A549 (cell line): Measurements from ENCODE around the gene LTBP3. TPM values are rescaled to one million over a fixed set of nuclear protein-coding genes. Genes with fewer than 3 reads are reported as not detected.

ENCODE experiments used
- ATAC-seq, 2 experiments: fragments of 200-7000 bp in 1 of 2; fragments of >200 bp in 1 of 2; cut with Nextera tagmentation in 1 of 2; cut with Tn5 transposase in 1 of 2; 3 replicates each; pipeline versions ENCODE4 v1.8.0 to v1.9.1; 2018 to 2020; ENCODE audit warnings: mild to moderate bottlenecking in 1 of 2, moderate library complexity in 1 of 2
- CTCF ChIA-PET: fragments of 300-600 bp; sonication (Branson Sonifier 250); formaldehyde crosslinking; extraction: SDS; loops from one replicate; lab custom pipeline; 2021; ENCODE audit warnings: antibody characterized with exemption, inconsistent platforms; lab: Yijun Ruan, JAX
- POLR2A ChIA-PET: fragments of 350-600 bp; formaldehyde crosslinking; extraction: SDS; loops from one replicate; lab custom pipeline; 2021; ENCODE audit warnings: antibody characterized with exemption, inconsistent platforms; lab: Yijun Ruan, JAX
- DNase-seq, 2 experiments: peaks; one replicate each; pipeline versions ENCODE4 v3.0.0 to v3.0.0-alpha.2; 2011 to 2016; ENCODE audit warnings: low read depth in 1 of 2, low spot score in 1 of 2
- FAIRE-seq: peaks from 2 replicates; lab custom pipeline; 2011; peaks lifted over from hg19 to GRCh38; lab: Jason Lieb, UNC
- H3K27ac ChIP-seq, 2 experiments: fragments of >200 bp; sonication (Bioruptor Twin); formaldehyde crosslinking; 3 replicates each; pipeline ENCODE4 v1.5.1; 2016 to 2017
- H3K4me1 ChIP-seq: fragments of >200 bp; sonication (Bioruptor Twin); formaldehyde crosslinking; 3 replicates; pipeline ENCODE4 v1.6.1; 2016
- H3K4me2 ChIP-seq: fragments of >200 bp; sonication (Bioruptor Twin); formaldehyde crosslinking; 3 replicates; pipeline ENCODE4 v1.6.1; 2016
- H3K4me3 ChIP-seq: fragments of >200 bp; sonication (Bioruptor Twin); formaldehyde crosslinking; 3 replicates; pipeline ENCODE4 v1.5.1; 2016
- H3K9me3 ChIP-seq: fragments of >200 bp; sonication (Bioruptor Twin); formaldehyde crosslinking; 3 replicates; pipeline ENCODE4 v1.6.1; 2016
- CEBPB ChIP-seq, 2 experiments: fragments of >200 bp in 1 of 2; sonication (Bioruptor Twin) in 1 of 2; formaldehyde crosslinking in 1 of 2; IDR thresholded peaks; 2 replicates each; pipeline ENCODE4 v1.6.1; 2012 to 2016
- CHD4 ChIP-seq: fragments of 200-600 bp; sonication (generic); IDR thresholded peaks from 2 replicates; pipeline ENCODE4 v1.6.1; 2016; ENCODE audit warnings: antibody characterized with exemption, mild to moderate bottlenecking, borderline replicate concordance
- E2F6 ChIP-seq: IDR thresholded peaks from 2 replicates; pipeline ENCODE4 v1.6.1; 2012; ENCODE audit warnings: low read depth, borderline replicate concordance
- EHF ChIP-seq: fragments of 250-450 bp; sonication (Bioruptor Pico); IDR thresholded peaks from 2 replicates; pipeline ENCODE4 v1.5.0; 2020; ENCODE audit warnings: mild to moderate bottlenecking
- EHMT2 ChIP-seq: fragments of 200-600 bp; sonication (generic); IDR thresholded peaks from 2 replicates; pipeline ENCODE4 v1.6.1; 2016; ENCODE audit warnings: antibody characterized with exemption, low read depth, mild to moderate bottlenecking, moderate library complexity
- FOSB ChIP-seq: fragments of 250-450 bp; sonication (Bioruptor Pico); IDR thresholded peaks from 2 replicates; pipeline ENCODE4 v1.5.0; 2020; ENCODE audit warnings: mild to moderate bottlenecking, moderate library complexity
- GATA3 ChIP-seq: IDR thresholded peaks from 2 replicates; pipeline ENCODE4 v1.6.1; 2012; ENCODE audit warnings: borderline replicate concordance
- HES2 ChIP-seq: fragments of >200 bp; sonication (Bioruptor Twin); formaldehyde crosslinking; IDR thresholded peaks from 2 replicates; pipeline ENCODE4 v1.6.1; 2016
- HEYL ChIP-seq: fragments of 250-450 bp; sonication (Bioruptor Pico); IDR thresholded peaks from 2 replicates; pipeline ENCODE4 v1.8.0; 2021; ENCODE audit warnings: mild to moderate bottlenecking, moderate library complexity
- HMGXB4 ChIP-seq: fragments of 250-450 bp; sonication (Bioruptor Pico); IDR thresholded peaks from 2 replicates; pipeline ENCODE4 v1.5.0; 2021; ENCODE audit warnings: mild to moderate bottlenecking, moderate library complexity, borderline replicate concordance
- JUNB ChIP-seq: fragments of >200 bp; sonication (Bioruptor Twin); formaldehyde crosslinking; IDR thresholded peaks from 2 replicates; pipeline ENCODE4 v1.6.1; 2016
- KDM1A ChIP-seq: fragments of 200-600 bp; sonication (generic); IDR thresholded peaks from 2 replicates; pipeline ENCODE4 v1.6.1; 2016; ENCODE audit warnings: low read depth, mild to moderate bottlenecking
- KDM5A ChIP-seq: fragments of 200-600 bp; sonication (generic); IDR thresholded peaks from 2 replicates; pipeline ENCODE4 v1.6.1; 2016; ENCODE audit warnings: antibody characterized with exemption, mild to moderate bottlenecking
- MAFK ChIP-seq: fragments of 450-650 bp; IDR thresholded peaks from 2 replicates; pipeline ENCODE4 v1.6.1; 2014; ENCODE audit not compliant: partially characterized antibody
- PHF8 ChIP-seq: fragments of 200-600 bp; sonication (generic); IDR thresholded peaks from 2 replicates; pipeline ENCODE4 v1.6.1; 2016; ENCODE audit warnings: low read depth, mild to moderate bottlenecking, antibody characterized with exemption, moderate library complexity, borderline replicate concordance
- POLR2AphosphoS2 ChIP-seq: conservative IDR thresholded peaks from 2 replicates; pipeline ENCODE4 v1.6.1; 2012; ENCODE audit warnings: low read length, improper control_type of control experiment, inconsistent platforms
- REST ChIP-seq: fragments of 200-600 bp; sonication (generic); IDR thresholded peaks from 2 replicates; pipeline ENCODE4 v1.6.1; 2016; ENCODE audit warnings: antibody characterized with exemption, mild to moderate bottlenecking, moderate library complexity
- RFX5 ChIP-seq: fragments of 450-650 bp; IDR thresholded peaks from 2 replicates; pipeline ENCODE4 v1.7.1; 2014; ENCODE audit warnings: antibody characterized with exemption, mild to moderate bottlenecking, moderate library complexity
- RNF2 ChIP-seq: fragments of 200-600 bp; sonication (generic); IDR thresholded peaks from 2 replicates; pipeline ENCODE4 v1.6.1; 2016; ENCODE audit warnings: low read depth, mild to moderate bottlenecking, antibody characterized with exemption, moderate library complexity, borderline replicate concordance
- SREBF2 ChIP-seq: fragments of 450-650 bp; IDR thresholded peaks from 2 replicates; pipeline ENCODE4 v1.6.1; 2014; ENCODE audit warnings: mild to moderate bottlenecking, moderate library complexity
- TP53 ChIP-seq: fragments of 250-450 bp; sonication (Bioruptor Pico); IDR thresholded peaks from 2 replicates; pipeline ENCODE4 v1.5.0; 2021; ENCODE audit warnings: mild to moderate bottlenecking, moderate library complexity
- ZC3H11A ChIP-seq: fragments of 450-650 bp; IDR thresholded peaks from 2 replicates; pipeline ENCODE4 v1.6.1; 2014; ENCODE audit warnings: antibody characterized with exemption, mild to moderate bottlenecking
- ZNF302 ChIP-seq: fragments of 250-450 bp; sonication (Bioruptor Pico); IDR thresholded peaks from 2 replicates; pipeline ENCODE4 v1.9.0; 2021; ENCODE audit warnings: inconsistent platforms, mild to moderate bottlenecking, moderate library complexity
- ZSCAN20 ChIP-seq: fragments of 250-450 bp; sonication (Bioruptor Pico); IDR thresholded peaks from 2 replicates; pipeline ENCODE4 v1.8.0; 2022; ENCODE audit warnings: mild to moderate bottlenecking, moderate library complexity
- WGBS: methylation state at CpG from one replicate; pipeline ENCODE4 v1.1.6; 2017; ENCODE audit errors: missing lambda C conversion rate; 5-methylcytosine and 5-hydroxymethylcytosine counted together
- polyA plus RNA-seq, 4 experiments: library from polyadenylated mRNA; depleted of rRNA in 3 of 4; stranded (reverse); fragments of >200 nt; fragmentation: RNase III in 1 of 4; extraction: RNeasy Plus Mini Kit Qiagen cat#74134 plus additional on column Dnase treatment in 1 of 4; gene quantifications; 2 replicates in 3 of 4; 3 replicates in 1 of 4; pipeline ENCODE4 v1.2.3, GENCODE V29; 2011 to 2017
- TF ChIP-seq, protein P1 (sequence below): IDR thresholded peaks from 2 replicates; pipeline ENCODE4 v1.6.1; 2012

LTBP3 gene
- polyA plus RNA-seq, 2 of the 4 experiments (the other 2 are of a cell fraction) = 28.6 to 123 TPM

DNA sequence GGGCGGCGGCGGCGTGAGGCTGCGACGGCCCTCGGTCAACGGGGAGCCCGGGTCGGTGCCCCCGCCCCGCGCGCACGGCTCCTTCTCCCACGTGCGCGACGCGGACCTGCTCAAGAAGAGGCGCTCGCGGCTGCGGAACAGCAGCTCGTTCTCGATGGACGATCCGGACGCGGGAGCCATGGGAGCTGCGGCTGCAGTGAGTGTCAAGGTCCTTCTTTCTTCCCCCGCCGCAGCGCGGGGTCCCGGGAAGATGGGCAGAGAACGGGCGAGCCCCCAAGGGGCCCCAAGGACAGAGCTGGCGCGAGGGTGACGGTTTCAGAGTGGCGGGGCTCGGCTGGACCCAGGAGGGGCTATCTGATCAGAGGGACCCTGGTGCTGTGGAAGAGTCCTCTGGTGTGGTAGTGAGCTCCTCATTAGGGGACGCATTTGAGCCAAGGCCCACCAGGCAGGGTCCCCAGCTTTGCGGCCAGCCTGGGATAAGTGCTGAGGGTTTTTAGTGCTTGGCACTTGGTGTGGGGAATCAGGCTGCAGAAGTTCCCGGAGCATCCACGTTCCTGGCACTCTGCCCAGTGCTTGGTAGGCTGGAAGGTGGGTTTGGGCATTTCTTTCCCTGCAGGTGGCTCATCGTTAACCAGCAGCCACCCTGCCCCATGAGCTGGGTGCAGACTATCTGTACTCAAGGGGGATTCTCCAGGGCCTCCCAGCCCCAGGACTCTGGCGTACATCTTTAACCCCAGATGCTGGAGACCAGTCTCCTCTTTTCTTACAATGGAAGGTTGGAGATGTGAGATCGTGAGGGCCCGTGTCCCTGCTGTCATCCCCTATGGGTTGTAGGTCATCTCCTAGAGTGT lies 27.5 kb upstream of the LTBP3 start:
- FAIRE-seq (no peak), DNase-seq (no peak), ATAC-seq (no peak)
- 96% methylated on average over 49 of the region's 51 CpGs for WGBS
- Histone ChIP-seq H3K4me3 (no peak overlapping the region), H3K27ac (no peak overlapping the region), H3K9me3 (no peaks in the 10 kb centered on the region), H3K4me2 (no peak overlapping the region), H3K4me1 (peaks cover 15% of the 10 kb centered on the region)
- CTCF ChIA-PET = interaction anchor here (0.7 to 14.6 kb wide), 6 partner anchors 8 to 299 kb away, joined by 3 to 249 read pairs (median 46); partner anchors contain the start of genes EHBP1L1, FAM89B, MAP3K11 and PCNX3
- POLR2A ChIA-PET = interaction anchor here (1.0 kb wide), 1 partner anchor 10 kb away, joined by 3 read pairs; the partner anchor contains the start of gene EHBP1L1
- TF ChIP-seq ZC3H11A = no peak
- TF ChIP-seq ZNF302 = no peak
- TF ChIP-seq GATA3 = no peak
- TF ChIP-seq SREBF2 = no peak
- no peak for TF ChIP-seq POLR2AphosphoS2
- no peak for TF ChIP-seq PHF8
- TF ChIP-seq, protein P1, sequence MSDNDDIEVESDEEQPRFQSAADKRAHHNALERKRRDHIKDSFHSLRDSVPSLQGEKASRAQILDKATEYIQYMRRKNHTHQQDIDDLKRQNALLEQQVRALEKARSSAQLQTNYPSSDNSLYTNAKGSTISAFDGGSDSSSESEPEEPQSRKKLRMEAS = no peak
- no peak for TF ChIP-seq HEYL (CRISPR knock-in tag)
- TF ChIP-seq CEBPB (IDR thresholded peaks at IDR 0.05) = no peak

DNA sequence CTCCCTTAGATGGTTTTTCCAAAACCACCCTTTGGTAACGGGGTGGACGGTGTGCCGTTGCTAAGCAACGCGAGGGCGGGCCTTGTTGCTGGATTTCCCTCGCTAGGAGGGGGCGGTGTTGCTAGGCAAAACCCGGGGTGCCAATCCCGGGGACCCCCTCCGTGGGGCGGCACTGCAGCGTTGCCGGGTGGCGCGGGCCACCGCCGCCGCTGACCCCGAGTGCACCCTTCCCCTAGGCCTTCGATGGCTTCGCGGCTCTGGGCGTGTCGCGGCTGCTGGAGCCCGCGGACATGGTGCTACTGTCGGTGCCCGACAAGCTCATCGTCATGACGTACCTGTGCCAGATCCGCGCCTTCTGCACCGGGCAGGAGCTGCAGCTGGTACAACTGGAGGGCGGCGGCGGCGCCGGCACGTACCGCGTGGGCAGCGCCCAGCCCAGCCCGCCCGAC lies 26.6 kb upstream of the LTBP3 start:
- no peak overlapping the region for H3K4me3 ChIP-seq
- H3K9me3 ChIP-seq = no peaks in the 10 kb centered on the region
- no peak overlapping the region for H3K4me2 ChIP-seq
- ChIA-PET POLR2A (no interaction called here), CTCF (interaction anchor here (1.3 to 14.6 kb wide), 5 partner anchors 9 to 43 kb away, joined by 3 to 249 read pairs (median 48); partner anchors contain the start of genes FAM89B, MAP3K11, PCNX3 and ZNRD2)
- DNase-seq (no peak), FAIRE-seq (no peak), ATAC-seq (no peak)
- H3K27ac ChIP-seq = no peak overlapping the region
- peaks cover 15% of the 10 kb centered on the region for H3K4me1 ChIP-seq
- TF ChIP-seq E2F6 (no peak), HES2 (no peak), CHD4 (no peak), EHF (CRISPR knock-in tag) (no peak), KDM1A (no peak), EHMT2 (no peak), KDM5A (no peak), POLR2AphosphoS2 (no peak), REST (no peak), FOSB (CRISPR knock-in tag) (no peak), JUNB (no peak), GATA3 (no peak), RNF2 (no peak), RFX5 (no peak), ZSCAN20 (no peak), HMGXB4 (CRISPR knock-in tag) (no peak), TP53 (no peak), MAFK (no peak)
- WGBS = 94% methylated on average over 25 of the region's 46 CpGs
